GM12891 (cell line): ENCODE data around the gene MREG.

Source experiments
- DNase-seq: peaks from one replicate; pipeline ENCODE4 v3.0.0; 2011; ENCODE audit warnings: low spot score; ENCODE audit not compliant: insufficient read length
- FAIRE-seq: peaks from 2 replicates; lab custom pipeline; 2011; peaks lifted over from hg19 to GRCh38; lab: Jason Lieb, UNC
- PAX5 ChIP-seq: IDR thresholded peaks from 2 replicates; pipeline ENCODE4 v1.6.1; 2011; ENCODE audit warnings: low read length, moderate library complexity, mild to moderate bottlenecking; ENCODE audit not compliant: insufficient read depth, severe bottlenecking
- POLR2A ChIP-seq: IDR thresholded peaks from 2 replicates; pipeline ENCODE4 v1.6.1; 2011; ENCODE audit warnings: low read depth, low read length, control low read depth
- POLR2AphosphoS5 ChIP-seq: IDR thresholded peaks from 2 replicates; pipeline ENCODE4 v1.6.1; 2011; ENCODE audit warnings: low read depth, low read length, control low read depth
- POU2F2 ChIP-seq: IDR thresholded peaks from 2 replicates; pipeline ENCODE4 v1.6.1; 2011; ENCODE audit warnings: low read depth, mild to moderate bottlenecking, control low read depth, low read length, moderate library complexity
- SPI1 ChIP-seq: IDR thresholded peaks from 2 replicates; pipeline ENCODE4 v1.6.1; 2011; ENCODE audit warnings: low read depth, low read length, control low read depth
- TAF1 ChIP-seq: IDR thresholded peaks from 2 replicates; pipeline ENCODE4 v1.6.1; 2011; ENCODE audit warnings: low read depth, low read length, control low read depth

MREG gene

DNA sequence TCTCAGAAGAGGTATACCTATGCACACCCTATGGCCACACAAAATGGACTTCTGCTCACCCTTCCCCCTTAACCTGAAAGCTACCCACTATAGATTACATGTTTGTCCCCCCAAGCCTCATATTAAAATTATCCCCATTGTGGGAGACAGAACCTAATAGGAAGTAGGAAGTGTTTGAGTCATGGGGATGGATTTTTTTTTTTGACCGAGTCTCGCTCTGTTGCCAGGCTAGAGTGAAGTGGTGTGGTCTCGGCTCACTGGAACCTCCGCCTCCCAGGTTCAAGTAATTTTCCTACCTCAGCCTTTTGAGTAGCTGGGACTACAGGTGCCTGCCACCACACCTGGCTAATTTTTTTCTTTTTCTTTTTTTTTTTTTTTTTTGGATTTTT is 98.6 kb downstream of the MREG start:
- TF ChIP-seq POLR2A, result no peak
- no peak for TF ChIP-seq POLR2AphosphoS5
- TF ChIP-seq SPI1, result no peak
- no peak for TF ChIP-seq TAF1
- TF ChIP-seq POU2F2, result no peak
- no peak for TF ChIP-seq PAX5
- DNase-seq (no peak), FAIRE-seq (no peak)

- DNase-seq (no peak), FAIRE-seq (no peak)
- no peak for TF ChIP-seq POU2F2
- TF ChIP-seq PAX5, result no peak
- no peak for TF ChIP-seq POLR2AphosphoS5
Measured at GRCh38 chr2:215914054-215914776, 99.1 kb downstream of the MREG start.

DNA sequence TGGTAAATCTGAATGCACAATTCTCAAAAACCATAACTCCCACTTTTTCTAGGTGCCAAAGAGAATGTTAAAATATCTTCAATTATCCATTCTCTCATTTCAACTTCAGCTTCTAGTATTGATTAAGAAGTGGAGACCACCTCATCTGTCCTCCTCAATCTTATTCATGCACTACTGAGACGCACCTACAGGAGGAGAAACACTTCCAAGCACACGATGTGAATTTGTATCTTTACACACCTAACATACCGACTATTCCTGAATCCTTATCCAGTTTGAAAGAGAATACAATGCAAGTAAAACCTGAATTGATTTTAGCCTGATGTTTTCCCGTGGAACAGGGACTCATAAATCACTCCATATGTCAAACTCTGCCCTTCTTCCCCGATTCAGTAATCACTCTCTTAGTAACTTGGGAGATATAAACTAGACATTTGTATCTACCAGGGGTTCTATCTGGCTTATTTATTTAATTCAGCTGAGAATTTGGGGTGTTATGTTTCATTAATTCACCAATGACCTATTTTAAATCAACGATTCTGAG is 101.0 kb downstream of the MREG start:
- FAIRE-seq, result peak; percentile 56
- no peak for TF ChIP-seq TAF1
- TF ChIP-seq POU2F2, result no peak
- TF ChIP-seq POLR2AphosphoS5, result no peak
- no peak for TF ChIP-seq POLR2A
- no peak for TF ChIP-seq PAX5
- TF ChIP-seq SPI1, result no peak
- DNase-seq, result no peak

DNA sequence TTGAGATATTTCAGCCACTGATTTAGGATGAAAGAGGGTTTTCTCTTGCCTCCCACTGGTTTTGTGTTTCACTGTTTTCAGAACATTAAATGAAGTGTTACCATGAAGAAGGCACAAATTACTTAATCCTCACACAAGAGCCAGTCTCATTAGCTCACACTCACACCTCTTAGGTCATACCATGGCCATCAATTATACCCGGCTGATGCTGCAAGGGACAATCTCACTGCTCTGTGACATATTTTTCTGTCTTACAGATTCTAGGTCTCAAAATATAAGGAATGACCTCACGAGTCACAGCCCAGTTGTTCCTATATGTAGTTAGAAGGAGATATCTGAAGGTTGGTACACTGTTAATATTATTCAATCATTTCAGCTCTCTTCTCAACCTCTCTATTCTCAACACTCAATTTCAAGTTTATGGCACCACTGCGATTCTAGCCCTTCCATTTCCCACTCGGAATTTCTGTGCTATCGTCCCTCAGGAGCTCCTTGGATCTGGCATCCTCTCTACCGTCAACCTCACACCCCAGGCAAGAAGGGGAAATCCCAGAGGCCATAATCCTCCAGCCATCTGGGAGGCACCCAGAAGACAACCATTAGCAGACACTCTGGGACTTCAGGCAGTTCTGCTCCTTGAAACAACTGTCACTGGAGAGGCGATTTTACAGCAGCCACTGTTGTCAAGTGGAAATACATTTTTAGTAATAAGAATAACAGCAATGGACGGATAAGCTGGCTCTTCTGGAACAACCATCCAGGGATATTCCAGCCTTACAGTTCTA is 101.9 kb downstream of the MREG start:
- FAIRE-seq, result no peak
- TF ChIP-seq PAX5 (no peak), TAF1 (no peak), SPI1 (no peak), POLR2AphosphoS5 (no peak), POU2F2 (no peak), POLR2A (no peak)
- DNase-seq, result no peak

DNA sequence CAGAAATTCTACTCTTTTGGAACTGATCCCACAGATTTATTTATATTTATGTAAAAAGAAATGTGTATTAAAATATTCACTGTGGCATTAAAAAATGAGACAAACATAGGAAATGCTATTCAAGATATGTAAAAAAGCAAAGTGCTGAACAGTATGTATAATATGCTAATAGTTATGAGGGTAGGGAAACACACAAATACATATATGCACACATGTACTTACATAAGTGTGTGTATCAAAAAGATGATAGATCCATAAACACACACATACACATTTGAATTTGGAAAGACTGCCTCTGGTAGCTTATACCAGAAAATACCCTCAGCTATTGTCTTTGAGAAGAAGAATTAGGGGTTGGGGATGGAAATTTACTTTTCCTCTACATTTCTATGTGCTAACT is 103.2 kb downstream of the MREG start:
- FAIRE-seq (no peak), DNase-seq (no peak)
- TF ChIP-seq POU2F2 (no peak), POLR2AphosphoS5 (no peak), SPI1 (no peak), PAX5 (no peak), TAF1 (no peak), POLR2A (no peak)

GRCh38 chr2:215907147-215907546 is 106.2 kb downstream of the MREG start:
- DNase-seq, result no peak
- no peak for TF ChIP-seq POLR2AphosphoS5
- no peak for TF ChIP-seq TAF1
- no peak for TF ChIP-seq PAX5
- TF ChIP-seq SPI1, result no peak
- TF ChIP-seq POU2F2, result no peak
- no peak for TF ChIP-seq POLR2A
- no peak for FAIRE-seq

GRCh38 chr2:215906458-215906857 is 106.9 kb downstream of the MREG start:
- no peak for TF ChIP-seq POU2F2
- no peak for FAIRE-seq
- no peak for DNase-seq

GRCh38 chr2:215905691-215906090 is 107.7 kb downstream of the MREG start:
- FAIRE-seq, result peak; percentile 38

DNA sequence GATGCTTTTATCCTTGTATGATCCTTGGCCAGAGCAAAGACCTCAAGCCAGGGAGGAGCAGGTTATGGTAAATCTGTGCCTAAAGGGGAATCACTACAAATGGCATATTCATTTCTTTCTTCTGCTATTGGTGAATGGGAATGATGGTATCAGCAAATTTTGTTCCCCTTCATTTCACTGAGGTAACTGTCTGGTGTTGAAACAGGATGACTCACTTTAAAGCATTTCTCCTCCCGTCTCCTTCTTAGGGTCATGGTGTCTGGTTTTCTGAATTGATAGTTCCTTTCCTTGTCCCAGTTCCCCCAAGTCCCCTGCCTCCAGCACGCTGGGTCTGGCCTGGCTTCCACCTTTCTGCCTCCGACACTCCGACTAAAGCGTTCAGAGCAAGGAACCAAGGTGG is 109.2 kb downstream of the MREG start:
- DNase-seq (no peak), FAIRE-seq (no peak)
- TF ChIP-seq POLR2AphosphoS5, result no peak
- no peak for TF ChIP-seq TAF1

More at GRCh38 chr2:215905691-215906090, 107.7 kb downstream of the MREG start:
- TF ChIP-seq POU2F2 (no peak), POLR2AphosphoS5 (no peak), SPI1 (no peak), POLR2A (no peak), PAX5 (no peak), TAF1 (no peak)
- DNase-seq, result no peak
